T-helper 9 cell (primary cell): ENCODE results near the gene PRSS48.
"Not testable (repeated sequence)": the region's sequence is repeated elsewhere in the genome, so short reads cannot be mapped to it uniquely, and the experiment has no call there.

ENCODE experiments used
- DNase-seq: peaks from one replicate; pipeline ENCODE4 v3.0.0-alpha.2; 2020

The PRSS48 gene

GRCh38 chr4:151263455-151263854, 13.5 kb upstream of the PRSS48 start:
- DNase-seq = no peak

GRCh38 chr4:151266497-151266896, 10.5 kb upstream of the PRSS48 start:
- DNase-seq = no peak

GRCh38 chr4:151267104-151267503, 9.9 kb upstream of the PRSS48 start:
- no peak for DNase-seq

GRCh38 chr4:151267822-151268535, 9.0 kb upstream of the PRSS48 start:
- DNase-seq = no peak

- DNase-seq = not testable (repeated sequence)
Measured at GRCh38 chr4:151268905-151269304, 8.1 kb upstream of the PRSS48 start.

GRCh38 chr4:151284534-151285245, 7.7 kb downstream of the PRSS48 start:
- DNase-seq = no peak

GRCh38 chr4:151287409-151287808, 10.4 kb downstream of the PRSS48 start:
- DNase-seq = no peak

- DNase-seq = no peak
Measured at GRCh38 chr4:151291485-151291884, 14.5 kb downstream of the PRSS48 start.

- no peak for DNase-seq
Measured at GRCh38 chr4:151292038-151292437, 15.1 kb downstream of the PRSS48 start.

- no peak for DNase-seq
Measured at GRCh38 chr4:151294833-151295496, 18.0 kb downstream of the PRSS48 start.

- no peak for DNase-seq
Measured at GRCh38 chr4:151296227-151296626, 19.3 kb downstream of the PRSS48 start.

GRCh38 chr4:151297170-151297569, 20.2 kb downstream of the PRSS48 start:
- no peak for DNase-seq

GRCh38 chr4:151302432-151302831, 25.5 kb downstream of the PRSS48 start:
- no peak for DNase-seq

- DNase-seq = no peak
Measured at GRCh38 chr4:151304226-151304625, 27.3 kb downstream of the PRSS48 start.

GRCh38 chr4:151304755-151305154, 27.8 kb downstream of the PRSS48 start:
- DNase-seq = no peak

GRCh38 chr4:151310124-151310728, 33.3 kb downstream of the PRSS48 start:
- DNase-seq = no peak

- no peak for DNase-seq
Measured at GRCh38 chr4:151313306-151314009, 36.5 kb downstream of the PRSS48 start.

- no peak for DNase-seq
Measured at GRCh38 chr4:151314010-151314355, 37.0 kb downstream of the PRSS48 start.

GRCh38 chr4:151314479-151314878, 37.5 kb downstream of the PRSS48 start:
- no peak for DNase-seq

GRCh38 chr4:151315212-151315886, 38.4 kb downstream of the PRSS48 start:
- DNase-seq = no peak

- DNase-seq = no peak
Measured at GRCh38 chr4:151316645-151317044, 39.7 kb downstream of the PRSS48 start.

GRCh38 chr4:151318307-151319006, 41.5 kb downstream of the PRSS48 start:
- no peak for DNase-seq
